Ovary (tissue), 9 donors: ENCODE results near the gene PCDH15. TPM values are rescaled to one million over a fixed set of nuclear protein-coding genes. Genes with fewer than 3 reads are reported as not detected.

ENCODE experiments used
- DNase-seq, 5 donors: peaks; one replicate each; pipeline ENCODE4 v3.0.0-alpha.2; 2019 to 2020
- H3K27ac ChIP-seq, 2 donors: fragments of 200-600 bp; one replicate each; pipeline versions ENCODE4 v1.5.1 to v1.8.0; 2019 to 2022
- H3K27me3 ChIP-seq: fragments of 200-600 bp; one replicate; pipeline ENCODE4 v1.8.0; 2022
- H3K36me3 ChIP-seq: fragments of 200-600 bp; sonication (generic); one replicate; pipeline ENCODE4 v1.5.1; 2019
- H3K4me1 ChIP-seq: one replicate; pipeline ENCODE4 v1.8.1; 2013; ENCODE audit warnings: mild to moderate bottlenecking, moderate library complexity; ENCODE audit not compliant: insufficient read depth
- H3K4me3 ChIP-seq: fragments of 200-600 bp; sonication (generic); one replicate; pipeline ENCODE4 v1.5.1; 2017
- H3K9me3 ChIP-seq, 2 donors: fragments of 200-600 bp in 1 of 2; sonication (generic) in 1 of 2; one replicate each; pipeline versions ENCODE4 v1.5.1 to v1.8.1; 2013 to 2019; ENCODE audit warnings: mild to moderate bottlenecking in 1 of 2, moderate library complexity in 1 of 2
- EP300 ChIP-seq: sonication (generic); formaldehyde crosslinking; IDR thresholded peaks from one replicate; pipeline ENCODE4 v1.6.1; 2017; ENCODE audit warnings: antibody characterized with exemption
- POLR2A ChIP-seq: fragments of 450-650 bp; IDR thresholded peaks from one replicate; pipeline ENCODE4 v1.6.1; 2017; ENCODE audit warnings: antibody characterized with exemption, mild to moderate bottlenecking, moderate library complexity
- WGBS, 3 donors: extraction: QIAGEN DNeasy Blood & Tissue Kit in 1 of 3; methylation state at CpG; one replicate each; pipeline versions ENCODE4 v1.1.5 to v1.1.7; 2013 to 2017; 5-methylcytosine and 5-hydroxymethylcytosine counted together
- intact Hi-C, 4 donors: fragments of 100-400 bp; cut with DNase I; formaldehyde crosslinking; loops; one replicate each; pipeline versions ENCODE4 v1.11.0 to v1.15.1; 2022 to 2023
- polyA plus RNA-seq, 2 donors: library from polyadenylated mRNA; stranded (reverse); fragments of 200-250 nt in 1 of 2; fragments of 350-450 nt in 1 of 2; fragmentation: Illumina TruSeq in 1 of 2; extraction: RNeasy Lipid Tissue Mini Kit (QIAGEN cat#74804) in 1 of 2; gene quantifications; one replicate each; pipeline ENCODE4 v1.2.3, GENCODE V29; 2013 to 2014
- total RNA-seq, 7 donors: library from RNA; depleted of rRNA in 2 of 7; stranded (reverse); fragments of >200 nt in 2 of 7; fragmentation: NEBNext Ultra II Directional in 3 of 7; extraction: Animal tissue kit (Norgen Biotek cat#: 25700) in 3 of 7; gene quantifications; one replicate each; pipeline versions ENCODE4 v1.1.0 to v1.2.4, GENCODE V29; 2016 to 2023
- TF ChIP-seq, protein P1 (sequence below), 3 donors: fragments of 450-650 bp in 2 of 3; fragments of 200-600 bp in 1 of 3; IDR thresholded peaks; one replicate each; pipeline versions ENCODE4 v1.5.1 to v1.8.0; 2016 to 2022; ENCODE audit warnings: antibody characterized with exemption in 3 of 3, mild to moderate bottlenecking in 1 of 3
- donor health status: DM: no; HTN: no; CAD: no; lungs with moderate emphysema.
- donor health status: DM: no; HTN: no; CAD: no.
- donor health status: Bipolar disorder and iron deficiency.
- donor health status: DM: yes; HTN: yes; CAD: no.
- donor health status: DM: no; HTN: no; CAD: no.
- donor health status: DM: yes; HTN: yes; CAD: no.

The PCDH15 gene
- total and polyA plus RNA-seq, 9 donors: 0.02 to 0.34 TPM; not detected in 7

DNA sequence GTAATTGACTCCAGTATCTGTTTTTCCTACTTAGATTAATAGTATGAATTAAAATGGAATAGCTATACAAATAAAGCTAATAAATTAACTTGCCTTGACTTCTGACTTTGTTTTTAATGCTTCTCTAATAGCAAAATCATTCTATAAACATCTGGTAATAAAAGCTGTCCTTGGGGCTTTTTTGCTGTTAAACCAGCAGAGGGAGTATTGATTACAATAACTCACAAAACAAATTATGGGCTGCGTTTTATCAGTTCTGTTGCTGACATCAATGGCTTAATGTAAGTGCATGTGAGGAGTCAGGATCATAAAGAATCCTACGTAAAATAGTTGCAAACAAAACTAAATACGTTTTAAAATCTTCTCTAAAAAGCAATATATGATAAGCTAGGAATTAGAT lies 667.8 kb downstream of the PCDH15 start:
- no peak for TF ChIP-seq EP300
- TF ChIP-seq, protein P1, sequence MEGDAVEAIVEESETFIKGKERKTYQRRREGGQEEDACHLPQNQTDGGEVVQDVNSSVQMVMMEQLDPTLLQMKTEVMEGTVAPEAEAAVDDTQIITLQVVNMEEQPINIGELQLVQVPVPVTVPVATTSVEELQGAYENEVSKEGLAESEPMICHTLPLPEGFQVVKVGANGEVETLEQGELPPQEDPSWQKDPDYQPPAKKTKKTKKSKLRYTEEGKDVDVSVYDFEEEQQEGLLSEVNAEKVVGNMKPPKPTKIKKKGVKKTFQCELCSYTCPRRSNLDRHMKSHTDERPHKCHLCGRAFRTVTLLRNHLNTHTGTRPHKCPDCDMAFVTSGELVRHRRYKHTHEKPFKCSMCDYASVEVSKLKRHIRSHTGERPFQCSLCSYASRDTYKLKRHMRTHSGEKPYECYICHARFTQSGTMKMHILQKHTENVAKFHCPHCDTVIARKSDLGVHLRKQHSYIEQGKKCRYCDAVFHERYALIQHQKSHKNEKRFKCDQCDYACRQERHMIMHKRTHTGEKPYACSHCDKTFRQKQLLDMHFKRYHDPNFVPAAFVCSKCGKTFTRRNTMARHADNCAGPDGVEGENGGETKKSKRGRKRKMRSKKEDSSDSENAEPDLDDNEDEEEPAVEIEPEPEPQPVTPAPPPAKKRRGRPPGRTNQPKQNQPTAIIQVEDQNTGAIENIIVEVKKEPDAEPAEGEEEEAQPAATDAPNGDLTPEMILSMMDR (IDR thresholded peaks at IDR 0.05): no peak
- TF ChIP-seq POLR2A: no peak
- no peaks in the 10 kb centered on the region for H3K36me3 ChIP-seq
- no peak overlapping the region for H3K27ac ChIP-seq
- intact Hi-C loops: no loop called here
- no peak overlapping the region for H3K4me3 ChIP-seq
- H3K4me1 ChIP-seq: no peaks in the 10 kb centered on the region
- DNase-seq: no peak
- H3K9me3 ChIP-seq: no peaks in the 10 kb centered on the region
- no peaks in the 10 kb centered on the region for H3K27me3 ChIP-seq
- WGBS, 3 donors: 1 to 9% (median 4%) methylated on average over 3 of the region's 3 CpGs

DNA sequence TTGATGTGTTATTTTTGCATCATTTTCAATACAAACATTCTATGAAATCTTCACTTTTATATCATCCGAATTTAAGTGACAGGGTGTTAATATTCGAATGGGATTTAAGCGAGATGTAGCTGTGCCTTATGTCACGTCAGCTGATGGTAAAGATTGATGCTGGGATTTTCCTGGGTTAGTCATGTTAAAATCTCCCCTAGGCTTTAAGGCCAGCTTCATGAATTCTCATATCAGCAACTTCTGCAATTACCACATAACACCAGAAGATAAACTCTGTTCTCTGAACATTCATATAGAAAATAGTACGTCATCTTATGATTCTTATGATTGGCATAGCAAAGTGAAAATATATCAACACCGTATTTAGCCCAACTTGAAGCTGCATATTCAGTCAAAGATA lies 669.2 kb downstream of the PCDH15 start:
- no peak overlapping the region for H3K27ac ChIP-seq
- 83 to 88% (median 83%) methylated on average over 6 of the region's 6 CpGs for whole genome bisulfite sequencing, 3 donors
- H3K36me3 ChIP-seq: no peaks in the 10 kb centered on the region
- no peaks in the 10 kb centered on the region for H3K4me1 ChIP-seq
- no peak overlapping the region for H3K4me3 ChIP-seq
- H3K27me3 ChIP-seq: no peaks in the 10 kb centered on the region
- no peaks in the 10 kb centered on the region for H3K9me3 ChIP-seq
- DNase-seq: no peak
- TF ChIP-seq, protein P1 (IDR thresholded peaks at IDR 0.05): no peak
- TF ChIP-seq EP300 (no peak), POLR2A (no peak)
- intact Hi-C loops: no loop called here

DNA sequence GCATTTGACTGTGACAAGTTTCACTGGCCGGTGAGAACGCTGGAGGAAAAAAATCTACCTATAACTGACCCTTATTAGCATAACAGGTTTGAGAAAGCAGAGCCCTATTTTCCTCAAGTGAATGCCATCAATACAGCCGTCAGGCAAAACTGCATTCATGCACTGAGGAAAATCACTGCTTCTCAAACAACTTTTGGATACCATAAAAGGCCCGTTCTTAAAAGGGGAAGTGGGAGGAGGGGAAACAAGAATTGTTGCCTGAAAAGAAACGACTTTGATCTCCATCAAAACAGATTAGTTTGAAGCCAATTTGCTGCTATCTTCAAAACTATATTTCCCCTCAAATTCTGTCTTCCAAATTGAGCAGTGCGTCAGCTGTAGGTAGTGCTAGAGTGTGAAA lies 670.6 kb downstream of the PCDH15 start:
- TF ChIP-seq EP300: no peak
- TF ChIP-seq, protein P1 (IDR thresholded peaks at IDR 0.05): no peak
- TF ChIP-seq POLR2A: no peak
- intact Hi-C loops: no loop called here
- 72 to 74% (median 72%) methylated on average over 6 of the region's 6 CpGs for WGBS, 3 donors

DNA sequence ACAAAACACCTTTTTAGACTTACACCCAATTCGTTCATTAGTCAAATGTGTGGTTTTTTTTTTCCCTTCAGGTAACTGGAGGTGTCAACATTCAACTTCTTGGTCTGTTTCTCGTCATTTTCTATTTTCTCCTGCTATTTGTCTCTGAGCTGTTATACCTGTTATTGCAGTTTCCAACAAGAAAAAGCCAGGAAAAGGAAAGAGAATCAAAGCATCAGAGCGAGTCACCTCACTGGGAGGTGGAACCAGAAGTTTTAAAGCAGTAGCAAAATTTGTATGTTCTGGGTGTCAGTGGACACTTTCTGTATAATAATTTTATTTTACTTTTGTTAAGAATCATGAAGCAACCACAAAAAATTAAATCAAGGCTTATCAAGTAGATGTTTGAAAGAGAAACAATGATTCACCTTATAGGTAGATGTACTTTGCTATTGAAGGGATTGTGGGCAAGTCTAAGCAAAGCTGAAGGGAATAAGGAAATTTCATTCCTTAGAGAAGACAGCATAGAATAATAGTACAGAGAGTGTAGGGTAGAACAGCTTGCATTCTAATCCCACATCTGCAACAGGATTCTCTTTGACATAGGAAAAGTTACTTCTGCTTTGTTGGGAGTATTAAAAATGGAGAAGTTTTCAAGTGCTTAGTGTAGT lies 675.8 kb downstream of the PCDH15 start:
- no peaks in the 10 kb centered on the region for H3K36me3 ChIP-seq
- intact Hi-C loops: no loop called here
- no peaks in the 10 kb centered on the region for H3K4me1 ChIP-seq
- H3K4me3 ChIP-seq: no peak overlapping the region
- H3K9me3 ChIP-seq: no peaks in the 10 kb centered on the region
- WGBS, 3 donors: 50 to 53% (median 51%) methylated on average over 3 of the region's 3 CpGs
- no peaks in the 10 kb centered on the region for H3K27me3 ChIP-seq
- no peak for TF ChIP-seq POLR2A
- no peak for TF ChIP-seq EP300
- TF ChIP-seq, protein P1 (IDR thresholded peaks at IDR 0.05): no peak
- DNase-seq: no peak
- H3K27ac ChIP-seq: no peak overlapping the region

More for the DNA sequence above, 670.6 kb downstream of the PCDH15 start:
- no peak overlapping the region for H3K27ac ChIP-seq
- H3K9me3 ChIP-seq: no peaks in the 10 kb centered on the region
- H3K27me3 ChIP-seq: no peaks in the 10 kb centered on the region
- no peaks in the 10 kb centered on the region for H3K36me3 ChIP-seq
- H3K4me1 ChIP-seq: no peaks in the 10 kb centered on the region
- no peak overlapping the region for H3K4me3 ChIP-seq
- no peak for DNase-seq
